Daoy (cell line): ENCODE results near the gene COQ9. TPM values are rescaled to one million over a fixed set of nuclear protein-coding genes. Genes with fewer than 3 reads are reported as not detected.
"Not testable (repeated sequence)": the region's sequence is repeated elsewhere in the genome, so short reads cannot be mapped to it uniquely, and the experiment has no call there.

Experiments
- DNase-seq: peaks from one replicate; pipeline ENCODE4 v3.0.0-alpha.2; 2015; ENCODE audit warnings: low read depth
- total RNA-seq: library from RNA; depleted of rRNA; stranded (reverse); fragments of >200 nt; shearing (Covaris generic); gene quantifications from 2 replicates; pipeline ENCODE4 v1.2.3, GENCODE V29; 2014

Gene COQ9
- total RNA-seq, 1 experiment from 2014 or later, result 44.9 TPM

- no peak for DNase-seq
Observed at GRCh38 chr16:57426356-57426755, 20.9 kb upstream of the COQ9 start.

- DNase-seq, result no peak
Observed at GRCh38 chr16:57427307-57427706, 20.0 kb upstream of the COQ9 start.

- no peak for DNase-seq
Observed at GRCh38 chr16:57427824-57428223, 19.5 kb upstream of the COQ9 start.

GRCh38 chr16:57430955-57431354 lies 16.3 kb upstream of the COQ9 start:
- no peak for DNase-seq

- DNase-seq, result no peak
Observed at GRCh38 chr16:57432505-57432904, 14.8 kb upstream of the COQ9 start.

GRCh38 chr16:57432989-57433388 lies 14.3 kb upstream of the COQ9 start:
- no peak for DNase-seq

- no peak for DNase-seq
Observed at GRCh38 chr16:57434003-57434402, 13.3 kb upstream of the COQ9 start.

GRCh38 chr16:57435838-57436237 lies 11.4 kb upstream of the COQ9 start:
- DNase-seq, result no peak

GRCh38 chr16:57439947-57440346 lies 7.3 kb upstream of the COQ9 start:
- DNase-seq, result not testable (repeated sequence)

GRCh38 chr16:57440551-57440950 lies 6.7 kb upstream of the COQ9 start:
- DNase-seq, result not testable (repeated sequence)

GRCh38 chr16:57444711-57445110 lies 2.6 kb upstream of the COQ9 start:
- no peak for DNase-seq

GRCh38 chr16:57445510-57445909 lies 1.8 kb upstream of the COQ9 start:
- no peak for DNase-seq

- peak; percentile 23 for DNase-seq
Observed at GRCh38 chr16:57446531-57447185, 621 bp upstream of the COQ9 start.

- DNase-seq, result no peak
Observed at GRCh38 chr16:57452021-57452420, 4.7 kb downstream of the COQ9 start.

GRCh38 chr16:57462209-57462977 lies 15.1 kb downstream of the COQ9 start, which contains the start of gene POLR2C:
Gene POLR2C (plus strand): TSS chr16:57462679. CDS start chr16:57462725, 46 bp downstream.
- peak; percentile 86 for DNase-seq

GRCh38 chr16:57462978-57463362 lies 15.7 kb downstream of the COQ9 start:
- no peak for DNase-seq

GRCh38 chr16:57464523-57464922 lies 17.2 kb downstream of the COQ9 start:
- DNase-seq, result no peak

GRCh38 chr16:57468346-57468745 lies 21.1 kb downstream of the COQ9 start:
- DNase-seq, result no peak

- DNase-seq, result no peak
Observed at GRCh38 chr16:57469046-57469445, 21.8 kb downstream of the COQ9 start.

- DNase-seq, result no peak
Observed at GRCh38 chr16:57469917-57470470, 22.7 kb downstream of the COQ9 start.

GRCh38 chr16:57470711-57471110 lies 23.4 kb downstream of the COQ9 start:
- DNase-seq, result no peak

- DNase-seq, result no peak
Observed at GRCh38 chr16:57471209-57471608, 23.9 kb downstream of the COQ9 start.
